ENCODE results near the gene TFPI2.

The TFPI2 gene

GRCh38 chr7:93883917-93884345 lies 6.6 kb downstream of the TFPI2 start:
- peaks cover 2% of the 10 kb centered on the region for H3K4me1 ChIP-seq (ENCODE audit: control insufficient read depth, insufficient read depth, low read length, unreplicated experiment)
- H3K27ac ChIP-seq (ENCODE audit: low read depth, low read length): no peak overlapping the region
- H3K4me3 ChIP-seq (ENCODE audit: low read depth, low read length): no peak overlapping the region
- peaks cover 5% of the 10 kb centered on the region for H3K36me3 ChIP-seq (ENCODE audit: insufficient read depth, low read length)
- no peak overlapping the region for H2AFZ ChIP-seq (ENCODE audit: low read length, unreplicated experiment)
- no peaks in the 10 kb centered on the region for H3K27me3 ChIP-seq (ENCODE audit: insufficient read depth, low read length)
- H3K79me2 ChIP-seq (ENCODE audit: control insufficient read depth, insufficient read depth, low read length, unreplicated experiment): peaks cover under 1% of the 10 kb centered on the region

GRCh38 chr7:93883078-93883916 lies 7.3 kb downstream of the TFPI2 start:
- no peaks in the 10 kb centered on the region for H3K79me2 ChIP-seq (ENCODE audit: control insufficient read depth, insufficient read depth, low read length, unreplicated experiment)
- no peaks in the 10 kb centered on the region for H3K4me1 ChIP-seq (ENCODE audit: control insufficient read depth, insufficient read depth, low read length, unreplicated experiment)
- no peak overlapping the region for H3K27ac ChIP-seq (ENCODE audit: low read depth, low read length)
- no peak overlapping the region for H2AFZ ChIP-seq (ENCODE audit: low read length, unreplicated experiment)
- H3K4me3 ChIP-seq (ENCODE audit: low read depth, low read length): no peak overlapping the region
- peaks cover 5% of the 10 kb centered on the region for H3K36me3 ChIP-seq (ENCODE audit: insufficient read depth, low read length)
- H3K27me3 ChIP-seq (ENCODE audit: insufficient read depth, low read length): no peaks in the 10 kb centered on the region

- no peaks in the 10 kb centered on the region for H3K27me3 ChIP-seq (ENCODE audit: insufficient read depth, low read length)
- no peaks in the 10 kb centered on the region for H3K4me1 ChIP-seq (ENCODE audit: control insufficient read depth, insufficient read depth, low read length, unreplicated experiment)
- H3K36me3 ChIP-seq (ENCODE audit: insufficient read depth, low read length): peaks cover 5% of the 10 kb centered on the region
- no peak overlapping the region for H3K4me3 ChIP-seq (ENCODE audit: low read depth, low read length)
- H3K79me2 ChIP-seq (ENCODE audit: control insufficient read depth, insufficient read depth, low read length, unreplicated experiment): no peaks in the 10 kb centered on the region
- H2AFZ ChIP-seq (ENCODE audit: low read length, unreplicated experiment): no peak overlapping the region
- no peak overlapping the region for H3K27ac ChIP-seq (ENCODE audit: low read depth, low read length)
Measured at GRCh38 chr7:93882468-93882867, 8.1 kb downstream of the TFPI2 start.

- Histone ChIP-seq H3K4me1 (ENCODE audit: control insufficient read depth, insufficient read depth, low read length, unreplicated experiment) (no peaks in the 10 kb centered on the region), H3K36me3 (ENCODE audit: insufficient read depth, low read length) (peaks cover 5% of the 10 kb centered on the region), H3K27ac (ENCODE audit: low read depth, low read length) (no peak overlapping the region), H3K27me3 (ENCODE audit: insufficient read depth, low read length) (no peaks in the 10 kb centered on the region), H3K4me3 (ENCODE audit: low read depth, low read length) (no peak overlapping the region), H3K79me2 (ENCODE audit: control insufficient read depth, insufficient read depth, low read length, unreplicated experiment) (no peaks in the 10 kb centered on the region), H2AFZ (ENCODE audit: low read length, unreplicated experiment) (no peak overlapping the region)
Measured at GRCh38 chr7:93879356-93879755, 11.2 kb downstream of the TFPI2 start.

- Histone ChIP-seq H2AFZ (ENCODE audit: low read length, unreplicated experiment) (peak overlapping the region; percentile 74), H3K4me3 (ENCODE audit: low read depth, low read length) (peak overlapping the region; percentile 56; the same call in 1 of the 2 replicates), H3K27me3 (ENCODE audit: insufficient read depth, low read length) (no peaks in the 10 kb centered on the region), H3K4me1 (ENCODE audit: control insufficient read depth, insufficient read depth, low read length, unreplicated experiment) (no peaks in the 10 kb centered on the region), H3K36me3 (ENCODE audit: insufficient read depth, low read length) (peaks cover 5% of the 10 kb centered on the region), H3K79me2 (ENCODE audit: control insufficient read depth, insufficient read depth, low read length, unreplicated experiment) (no peaks in the 10 kb centered on the region), H3K27ac (ENCODE audit: low read depth, low read length) (no peak overlapping the region)
Measured at GRCh38 chr7:93877742-93878141, 12.8 kb downstream of the TFPI2 start.

GRCh38 chr7:93873998-93874574 lies 16.5 kb downstream of the TFPI2 start:
- Histone ChIP-seq H3K4me1 (ENCODE audit: control insufficient read depth, insufficient read depth, low read length, unreplicated experiment) (no peaks in the 10 kb centered on the region), H3K27ac (ENCODE audit: low read depth, low read length) (no peak overlapping the region), H3K27me3 (ENCODE audit: insufficient read depth, low read length) (no peaks in the 10 kb centered on the region), H3K79me2 (ENCODE audit: control insufficient read depth, insufficient read depth, low read length, unreplicated experiment) (no peaks in the 10 kb centered on the region), H3K36me3 (ENCODE audit: insufficient read depth, low read length) (no peaks in the 10 kb centered on the region; the same call in 1 of the 2 replicates), H3K4me3 (ENCODE audit: low read depth, low read length) (no peak overlapping the region), H2AFZ (ENCODE audit: low read length, unreplicated experiment) (no peak overlapping the region)

- H2AFZ ChIP-seq (ENCODE audit: low read length, unreplicated experiment): no peak overlapping the region
- no peaks in the 10 kb centered on the region for H3K36me3 ChIP-seq (ENCODE audit: insufficient read depth, low read length)
- H3K27me3 ChIP-seq (ENCODE audit: insufficient read depth, low read length): no peaks in the 10 kb centered on the region
- H3K79me2 ChIP-seq (ENCODE audit: control insufficient read depth, insufficient read depth, low read length, unreplicated experiment): no peaks in the 10 kb centered on the region
- no peak overlapping the region for H3K27ac ChIP-seq (ENCODE audit: low read depth, low read length)
- no peak overlapping the region for H3K4me3 ChIP-seq (ENCODE audit: low read depth, low read length)
- H3K4me1 ChIP-seq (ENCODE audit: control insufficient read depth, insufficient read depth, low read length, unreplicated experiment): no peaks in the 10 kb centered on the region
Measured at GRCh38 chr7:93866886-93867285, 23.7 kb downstream of the TFPI2 start.

- H3K27me3 ChIP-seq (ENCODE audit: insufficient read depth, low read length): no peaks in the 10 kb centered on the region
- H3K36me3 ChIP-seq (ENCODE audit: insufficient read depth, low read length): no peaks in the 10 kb centered on the region
- no peak overlapping the region for H3K4me3 ChIP-seq (ENCODE audit: low read depth, low read length)
- H3K27ac ChIP-seq (ENCODE audit: low read depth, low read length): no peak overlapping the region
- H3K4me1 ChIP-seq (ENCODE audit: control insufficient read depth, insufficient read depth, low read length, unreplicated experiment): no peaks in the 10 kb centered on the region
- no peaks in the 10 kb centered on the region for H3K79me2 ChIP-seq (ENCODE audit: control insufficient read depth, insufficient read depth, low read length, unreplicated experiment)
- H2AFZ ChIP-seq (ENCODE audit: low read length, unreplicated experiment): no peak overlapping the region
Measured at GRCh38 chr7:93862651-93863050, 27.9 kb downstream of the TFPI2 start.

GRCh38 chr7:93861325-93861949 lies 29.1 kb downstream of the TFPI2 start:
- no peaks in the 10 kb centered on the region for H3K79me2 ChIP-seq (ENCODE audit: control insufficient read depth, insufficient read depth, low read length, unreplicated experiment)
- peaks cover 3% of the 10 kb centered on the region for H3K4me1 ChIP-seq (ENCODE audit: control insufficient read depth, insufficient read depth, low read length, unreplicated experiment)
- no peak overlapping the region for H3K27ac ChIP-seq (ENCODE audit: low read depth, low read length)
- H3K27me3 ChIP-seq (ENCODE audit: insufficient read depth, low read length): no peaks in the 10 kb centered on the region
- no peak overlapping the region for H2AFZ ChIP-seq (ENCODE audit: low read length, unreplicated experiment)
- H3K4me3 ChIP-seq (ENCODE audit: low read depth, low read length): no peak overlapping the region
- no peaks in the 10 kb centered on the region for H3K36me3 ChIP-seq (ENCODE audit: insufficient read depth, low read length)

- no peak overlapping the region for H2AFZ ChIP-seq (ENCODE audit: low read length, unreplicated experiment)
- H3K27ac ChIP-seq (ENCODE audit: low read depth, low read length): no peak overlapping the region
- H3K36me3 ChIP-seq (ENCODE audit: insufficient read depth, low read length): no peaks in the 10 kb centered on the region
- H3K79me2 ChIP-seq (ENCODE audit: control insufficient read depth, insufficient read depth, low read length, unreplicated experiment): no peaks in the 10 kb centered on the region
- H3K4me1 ChIP-seq (ENCODE audit: control insufficient read depth, insufficient read depth, low read length, unreplicated experiment): peaks cover 7% of the 10 kb centered on the region
- H3K27me3 ChIP-seq (ENCODE audit: insufficient read depth, low read length): no peaks in the 10 kb centered on the region
- no peak overlapping the region for H3K4me3 ChIP-seq (ENCODE audit: low read depth, low read length)
Measured at GRCh38 chr7:93860261-93860660, 30.3 kb downstream of the TFPI2 start.
